BLaER1 treated with 17β-estradiol and CSF1 and Interleukin-3, amounts not matched to agents 10 nM and 100 nM (cell line): ENCODE results near the gene ATOX1.

Source experiments
- H3K27ac ChIP-seq, 11 experiments: shearing (Covaris generic); formaldehyde crosslinking; 2 replicates each; pipeline ENCODE4 v1.8.1; 2022
- H3K27me3 ChIP-seq, 11 experiments: shearing (Covaris generic); formaldehyde crosslinking; 2 replicates each; pipeline ENCODE4 v1.8.1; 2022
- H3K36me3 ChIP-seq, 11 experiments: shearing (Covaris generic); formaldehyde crosslinking; 2 replicates each; pipeline ENCODE4 v1.8.1; 2022
- H3K4me1 ChIP-seq, 10 experiments: shearing (Covaris generic); formaldehyde crosslinking; 2 replicates each; pipeline ENCODE4 v1.8.1; 2022
- H3K4me2 ChIP-seq, 11 experiments: shearing (Covaris generic); formaldehyde crosslinking; 2 replicates each; pipeline ENCODE4 v1.8.1; 2022
- H3K4me3 ChIP-seq, 10 experiments: shearing (Covaris generic); formaldehyde crosslinking; 2 replicates each; pipeline ENCODE4 v1.8.1; 2022
- H3K9ac ChIP-seq, 11 experiments: shearing (Covaris generic); formaldehyde crosslinking; 2 replicates each; pipeline ENCODE4 v1.8.1; 2022
- H3K9me3 ChIP-seq, 11 experiments: shearing (Covaris generic); formaldehyde crosslinking; replicated peaks in 1 of 11; 2 replicates each; pipeline ENCODE4 v1.8.1; 2022
- H4K20me1 ChIP-seq, 11 experiments: shearing (Covaris generic); formaldehyde crosslinking; 2 replicates each; pipeline ENCODE4 v1.8.1; 2022
- Cebpa-rat ChIP-seq, 11 experiments: shearing (Covaris generic); IDR thresholded peaks; 2 replicates each; pipeline ENCODE4 v1.8.1; 2022

Gene ATOX1

DNA sequence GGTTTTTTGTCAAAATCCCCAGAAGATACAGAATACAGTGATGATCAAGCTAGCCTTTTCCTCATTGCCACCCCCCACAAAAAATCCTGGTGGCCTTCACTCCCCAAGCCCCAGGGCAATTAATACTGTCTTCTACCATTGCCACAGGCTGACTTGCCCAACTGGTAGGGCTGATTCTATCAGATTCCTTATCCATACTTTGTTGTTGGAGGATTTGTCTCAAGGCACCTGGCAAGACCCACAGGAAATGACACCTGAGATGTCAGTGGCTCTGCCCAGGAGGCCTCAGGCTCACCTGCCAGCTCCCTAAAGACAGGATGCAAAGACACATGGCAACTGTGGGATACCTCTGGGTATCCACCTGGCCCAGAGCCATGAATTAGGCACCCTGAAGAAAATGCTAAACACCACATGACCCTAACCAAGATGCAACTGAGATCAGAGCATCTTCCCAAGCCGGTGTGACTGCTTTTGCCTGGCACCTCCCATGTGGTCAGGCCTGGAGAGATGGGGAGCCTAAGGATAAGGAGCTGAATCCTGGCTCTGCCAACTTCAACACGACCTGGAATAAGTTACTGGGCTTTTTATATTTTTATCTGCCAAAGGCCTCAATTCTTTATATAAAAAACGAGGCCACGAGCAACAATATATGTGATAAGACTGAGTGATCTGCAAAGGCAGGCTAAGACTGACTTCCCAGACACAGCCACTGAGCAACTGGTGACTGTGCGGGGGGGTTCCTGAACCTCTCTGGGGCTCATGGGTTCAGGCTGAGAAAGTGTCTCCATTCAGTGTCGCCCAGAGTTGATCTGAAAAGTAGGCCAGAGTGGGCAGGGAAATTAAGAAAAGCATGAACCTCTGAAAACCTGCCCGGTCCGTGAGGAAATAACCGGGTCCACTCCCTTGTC lies 944 bp downstream of the ATOX1 start:
- Histone ChIP-seq H3K4me3 (peak overlapping the region; percentile 75 to 92 (median 81)), H3K9ac (peak overlapping the region; percentile 80 to 91 (median 87)), H3K27me3 (no peaks in the 10 kb centered on the region), H3K4me1 (peaks cover 27 to 63% (median 33%) of the 10 kb centered on the region in 10 experiments), H4K20me1 (peaks cover 0 to 25% (median 13%) of the 10 kb centered on the region in 11 experiments; a peak in 9 of 22 replicates), H3K27ac (peak overlapping the region; percentile 57 to 83 (median 78)), H3K9me3 (no peaks in the 10 kb centered on the region), H3K4me2 (peak overlapping the region; percentile 81 to 98 (median 94)), H3K36me3 (peaks cover 12 to 30% (median 16%) of the 10 kb centered on the region in 11 experiments; a peak in 20 of 22 replicates)
- TF ChIP-seq Cebpa-rat (IDR thresholded peaks at IDR 0.05) = no peak

DNA sequence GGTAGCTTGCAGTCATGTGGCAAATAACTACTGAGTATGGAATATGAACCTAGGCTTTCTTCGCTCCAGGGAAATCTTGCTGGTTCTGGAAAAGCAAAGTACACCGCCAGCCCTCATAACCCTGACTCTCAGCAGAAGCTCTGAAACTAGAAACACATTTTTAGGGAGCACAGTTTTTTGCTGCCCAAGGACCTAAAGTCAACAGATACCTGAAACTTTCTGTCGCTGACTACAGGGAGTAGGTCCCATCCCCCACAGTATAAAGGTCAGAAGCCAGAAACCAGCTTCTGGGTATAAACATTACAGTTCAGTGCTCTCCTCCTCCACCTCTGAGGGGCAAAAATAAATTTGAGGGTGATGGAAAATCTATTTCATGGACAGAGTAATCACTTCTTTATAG lies 3.0 kb downstream of the ATOX1 start:
- Histone ChIP-seq H3K4me1 (peaks cover 27 to 84% (median 33%) of the 10 kb centered on the region in 10 experiments), H3K27ac (no peak overlapping the region), H3K9me3 (no peaks in the 10 kb centered on the region), H3K36me3 (peaks cover 24 to 51% (median 33%) of the 10 kb centered on the region in 11 experiments), H3K27me3 (no peaks in the 10 kb centered on the region), H3K9ac (no peak overlapping the region), H4K20me1 (peaks cover 6 to 38% (median 14%) of the 10 kb centered on the region in 11 experiments; a peak in 11 of 22 replicates), H3K4me2 (peak overlapping the region in 7 of 11 experiments; percentile 88 to 98 (median 95); a peak in 12 of 22 replicates), H3K4me3 (no peak overlapping the region)
- no peak for TF ChIP-seq Cebpa-rat (IDR thresholded peaks at IDR 0.05)

DNA sequence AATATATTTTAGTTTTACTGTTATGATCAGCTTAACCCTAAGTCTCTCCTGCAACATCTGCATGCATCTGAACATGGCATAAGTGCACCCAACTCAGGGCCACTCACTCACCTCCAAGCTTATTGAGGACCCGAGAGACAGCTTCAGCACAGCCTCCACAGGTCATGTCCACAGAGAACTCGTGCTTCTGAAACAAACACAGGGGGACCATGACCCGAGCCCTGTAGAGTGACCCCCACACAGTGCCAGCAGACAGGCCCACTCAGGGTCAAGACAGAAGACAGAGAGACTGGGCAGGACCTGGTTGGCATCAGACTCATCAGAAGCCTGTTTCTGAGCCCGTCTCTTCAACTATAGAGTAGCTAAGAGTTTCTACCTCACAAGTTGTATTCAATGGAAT lies 6.8 kb downstream of the ATOX1 start:
- Histone ChIP-seq H3K36me3 (peaks cover 32 to 85% (median 51%) of the 10 kb centered on the region in 11 experiments), H3K4me1 (peaks cover 11 to 100% (median 20%) of the 10 kb centered on the region in 10 experiments), H3K4me2 (no peak overlapping the region), H4K20me1 (peaks cover 4 to 66% (median 21%) of the 10 kb centered on the region in 11 experiments; a peak in 13 of 22 replicates), H3K4me3 (no peak overlapping the region), H3K9ac (no peak overlapping the region), H3K27ac (no peak overlapping the region), H3K27me3 (no peaks in the 10 kb centered on the region), H3K9me3 (no peaks in the 10 kb centered on the region)
- no peak for TF ChIP-seq Cebpa-rat (IDR thresholded peaks at IDR 0.05)

DNA sequence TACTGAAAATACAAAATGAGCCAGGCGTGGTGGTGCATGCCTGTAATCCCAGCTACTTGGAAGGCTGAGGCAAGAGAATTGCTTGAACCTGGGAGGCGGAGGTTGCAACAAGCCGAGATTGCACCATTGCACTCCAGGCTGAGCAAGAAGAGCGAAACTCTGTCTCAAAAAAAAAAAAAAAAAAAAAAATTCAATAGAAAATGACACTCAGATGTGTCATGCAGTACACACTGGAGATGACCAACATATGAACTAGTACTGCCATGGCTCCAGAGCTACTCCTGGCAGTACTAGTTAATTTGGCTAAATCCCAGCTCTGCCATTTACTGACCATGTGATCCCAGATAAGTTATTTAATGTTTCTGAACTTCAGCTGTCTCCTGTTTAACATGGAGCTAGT lies 7.3 kb downstream of the ATOX1 start:
- no peak for TF ChIP-seq Cebpa-rat (IDR thresholded peaks at IDR 0.05)
- Histone ChIP-seq H3K27ac (no peak overlapping the region; a peak in 1 of 22 replicates), H3K9me3 (no peaks in the 10 kb centered on the region), H3K4me3 (no peak overlapping the region), H3K36me3 (peaks cover 35 to 90% (median 54%) of the 10 kb centered on the region in 11 experiments), H4K20me1 (peaks cover 4 to 71% (median 26%) of the 10 kb centered on the region in 11 experiments; a peak in 14 of 22 replicates), H3K9ac (no peak overlapping the region), H3K27me3 (no peaks in the 10 kb centered on the region), H3K4me1 (peaks cover 11 to 100% (median 20%) of the 10 kb centered on the region in 10 experiments), H3K4me2 (peak overlapping the region in 1 of 11 experiments; percentile 90; a peak in 2 of 22 replicates)

DNA sequence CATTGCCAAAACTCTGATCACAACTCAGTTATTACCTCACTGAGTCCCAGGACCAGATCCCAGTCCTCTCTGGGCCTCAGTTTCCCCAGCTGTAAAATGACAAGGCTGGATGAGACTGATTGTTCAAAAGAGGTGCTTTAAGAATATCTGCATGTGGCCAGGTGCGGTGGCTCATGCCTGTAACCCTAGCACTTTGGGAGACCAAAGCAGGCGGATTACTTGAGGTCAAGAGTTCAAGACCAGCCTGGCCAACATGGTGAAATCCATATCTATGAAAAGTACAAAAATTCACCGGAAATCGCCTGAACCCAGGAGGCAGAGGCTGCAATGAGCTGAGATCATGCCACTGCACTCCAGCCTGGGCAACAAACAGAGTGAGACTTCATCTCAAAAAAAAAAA lies 8.3 kb downstream of the ATOX1 start:
- Histone ChIP-seq H3K27me3 (no peaks in the 10 kb centered on the region), H3K9me3 (no peaks in the 10 kb centered on the region), H3K9ac (peak overlapping the region in 3 of 11 experiments; percentile 28 to 77 (median 60); a peak in 5 of 22 replicates), H3K4me2 (peak overlapping the region in 2 of 11 experiments; percentile 66 to 90; a peak in 5 of 22 replicates), H3K27ac (peak overlapping the region in 3 of 11 experiments; percentile 40 to 84 (median 70); a peak in 6 of 22 replicates), H3K4me1 (peaks cover 17 to 100% (median 24%) of the 10 kb centered on the region in 10 experiments), H3K4me3 (no peak overlapping the region), H3K36me3 (peaks cover 40 to 94% (median 60%) of the 10 kb centered on the region in 11 experiments), H4K20me1 (peaks cover 0 to 79% (median 30%) of the 10 kb centered on the region in 11 experiments; a peak in 14 of 22 replicates)
- TF ChIP-seq Cebpa-rat (IDR thresholded peaks at IDR 0.05) = no peak

DNA sequence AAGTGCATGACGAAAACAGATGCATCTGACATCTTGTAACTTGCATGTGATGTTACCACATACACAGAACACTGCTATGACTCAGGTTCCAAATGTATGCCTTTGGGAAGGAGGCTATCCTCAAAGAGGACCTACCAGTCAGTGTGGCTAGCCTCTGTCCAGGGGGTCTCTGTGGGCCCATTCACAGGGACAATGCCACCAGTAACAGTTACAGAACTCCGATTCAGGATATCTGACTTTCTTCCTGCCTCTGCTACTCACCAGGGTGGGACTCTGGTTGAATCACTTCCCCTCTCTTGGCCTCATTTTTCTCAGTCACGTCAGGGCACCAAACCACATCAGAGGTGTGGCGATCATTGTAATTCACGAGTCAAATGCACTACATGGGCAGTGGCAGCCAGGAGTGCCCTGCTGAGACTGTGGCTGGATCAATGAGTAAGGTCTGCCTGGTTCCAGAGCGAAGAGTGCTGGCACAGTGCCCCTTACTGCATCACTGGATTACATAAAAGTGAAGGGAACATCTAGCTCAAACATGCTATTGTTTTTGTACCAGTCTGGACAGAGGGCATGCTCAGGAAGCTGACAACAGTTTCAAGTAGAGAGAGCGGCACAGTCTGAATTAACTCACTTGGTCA lies 13.2 kb downstream of the ATOX1 start:
- Histone ChIP-seq H3K27ac (peak overlapping the region; percentile 1 to 60 (median 53); a peak in 21 of 22 replicates), H3K4me1 (peaks cover 26 to 76% (median 37%) of the 10 kb centered on the region in 10 experiments), H3K4me3 (no peak overlapping the region; a peak in 1 of 20 replicates), H4K20me1 (peaks cover 0 to 72% (median 28%) of the 10 kb centered on the region in 11 experiments; a peak in 14 of 22 replicates), H3K27me3 (no peaks in the 10 kb centered on the region), H3K36me3 (peaks cover 35 to 85% (median 59%) of the 10 kb centered on the region in 11 experiments; a peak in 21 of 22 replicates), H3K9me3 (no peaks in the 10 kb centered on the region), H3K4me2 (peak overlapping the region; percentile 58 to 90 (median 75)), H3K9ac (peak overlapping the region in 9 of 11 experiments; percentile 8 to 43 (median 29); a peak in 11 of 22 replicates)
- TF ChIP-seq Cebpa-rat (IDR thresholded peaks at IDR 0.05) = no peak

DNA sequence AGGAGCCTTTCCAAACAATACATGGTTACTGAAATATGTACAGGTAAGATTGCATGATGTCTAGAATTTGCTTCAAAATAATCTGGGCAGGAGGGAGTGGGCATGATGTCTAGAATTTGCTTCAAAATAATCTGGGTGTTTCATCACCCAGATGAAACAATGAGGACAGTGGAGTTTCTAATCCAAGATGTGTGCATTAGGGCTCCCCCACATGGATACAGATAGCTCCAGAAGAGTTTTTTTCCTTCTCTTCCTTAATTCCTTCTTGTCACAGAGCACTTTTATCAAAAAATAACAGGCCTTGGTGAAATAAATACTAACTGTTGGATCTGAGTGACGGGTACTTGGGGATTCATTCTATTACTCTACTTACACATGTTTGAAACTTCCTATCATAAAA lies 14.9 kb downstream of the ATOX1 start:
- Histone ChIP-seq H3K4me2 (no peak overlapping the region), H3K27me3 (no peaks in the 10 kb centered on the region), H3K27ac (no peak overlapping the region), H3K9ac (no peak overlapping the region), H4K20me1 (peaks cover 0 to 62% (median 28%) of the 10 kb centered on the region in 11 experiments; a peak in 14 of 22 replicates), H3K9me3 (no peaks in the 10 kb centered on the region), H3K36me3 (peaks cover 35 to 74% (median 55%) of the 10 kb centered on the region in 11 experiments; a peak in 21 of 22 replicates), H3K4me1 (peaks cover 26 to 69% (median 37%) of the 10 kb centered on the region in 10 experiments), H3K4me3 (no peak overlapping the region)
- TF ChIP-seq Cebpa-rat (IDR thresholded peaks at IDR 0.05) = no peak

DNA sequence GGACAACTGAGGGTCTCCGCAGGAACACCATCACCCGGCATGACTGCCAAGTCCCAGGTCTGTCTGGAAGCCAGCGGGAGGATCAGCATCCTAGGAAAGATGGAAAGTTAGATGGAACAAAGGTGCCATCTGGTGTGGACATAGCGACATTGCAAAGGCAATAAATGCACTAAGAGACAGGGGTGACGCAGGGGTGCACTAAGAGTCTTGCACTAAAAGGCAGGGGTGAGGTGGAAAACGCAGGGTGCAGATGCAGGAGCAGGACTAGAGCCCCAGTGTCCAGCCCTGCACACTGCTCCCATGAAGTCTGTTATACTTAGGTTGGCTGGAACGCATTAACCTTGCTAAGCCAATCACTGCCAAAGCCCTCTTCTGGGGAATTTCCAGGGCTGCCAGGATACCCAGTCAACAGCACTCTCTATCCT lies 15.5 kb downstream of the ATOX1 start:
- no peak overlapping the region for H3K4me3 ChIP-seq
- H4K20me1 ChIP-seq = peaks cover 0 to 55% (median 23%) of the 10 kb centered on the region in 11 experiments; a peak in 14 of 22 replicates
- H3K4me2 ChIP-seq = no peak overlapping the region
- H3K36me3 ChIP-seq = peaks cover 35 to 76% (median 49%) of the 10 kb centered on the region in 11 experiments; a peak in 21 of 22 replicates
- no peaks in the 10 kb centered on the region for H3K27me3 ChIP-seq
- H3K9me3 ChIP-seq = no peaks in the 10 kb centered on the region
- peaks cover 26 to 62% (median 37%) of the 10 kb centered on the region in 10 experiments for H3K4me1 ChIP-seq
- H3K9ac ChIP-seq = no peak overlapping the region
- TF ChIP-seq Cebpa-rat (IDR thresholded peaks at IDR 0.05) = no peak
- H3K27ac ChIP-seq = no peak overlapping the region
